Mesenchymal stem cell (in vitro differentiated cells and primary cell): ENCODE results near the gene SPTLC2.

Source experiments
- DNase-seq: peaks from one replicate; pipeline ENCODE4 v3.0.0-alpha.2; 2013
- H2AFZ ChIP-seq: one replicate; pipeline ENCODE4 v1.6.1; 2013; ENCODE audit warnings: low read depth, mild to moderate bottlenecking, control low read depth, inconsistent platforms, low read length, moderate library complexity
- H2AK5ac ChIP-seq: 2 replicates; pipeline ENCODE4 v1.6.1; 2013; ENCODE audit warnings: low read length, moderate library complexity, mild to moderate bottlenecking, inconsistent platforms; ENCODE audit not compliant: severe bottlenecking
- H2BK120ac ChIP-seq: one replicate; pipeline ENCODE4 v1.6.1; 2013; ENCODE audit warnings: low read depth, mild to moderate bottlenecking, inconsistent platforms, low read length, moderate library complexity
- H2BK12ac ChIP-seq, 2 experiments: one replicate each; pipeline ENCODE4 v1.6.1; 2013; ENCODE audit warnings: inconsistent platforms in 2 of 2, low read length in 2 of 2, mild to moderate bottlenecking in 2 of 2, moderate library complexity in 2 of 2, control low read depth in 1 of 2
- H2BK15ac ChIP-seq: one replicate; pipeline ENCODE4 v1.6.1; 2013; ENCODE audit warnings: mild to moderate bottlenecking, low read depth, inconsistent platforms; ENCODE audit not compliant: poor library complexity, severe bottlenecking
- H2BK5ac ChIP-seq: 2 replicates; pipeline ENCODE4 v1.6.1; 2013; ENCODE audit warnings: low read depth, mild to moderate bottlenecking, low read length, control low read depth, inconsistent platforms; ENCODE audit not compliant: poor library complexity, severe bottlenecking
- H3K14ac ChIP-seq, 2 experiments: one replicate each; pipeline ENCODE4 v1.6.1; 2013; ENCODE audit warnings: inconsistent platforms in 2 of 2, low read length in 2 of 2, control low read depth in 1 of 2, mild to moderate bottlenecking in 1 of 2, moderate library complexity in 1 of 2
- H3K18ac ChIP-seq, 2 experiments: one replicate each; pipeline ENCODE4 v1.6.1; 2013; ENCODE audit warnings: inconsistent platforms in 2 of 2, low read length in 2 of 2, control low read depth in 1 of 2, low read depth in 1 of 2, mild to moderate bottlenecking in 1 of 2
- H3K23ac ChIP-seq, 2 experiments: one replicate each; pipeline ENCODE4 v1.6.1; 2013; ENCODE audit warnings: inconsistent platforms in 2 of 2, low read length in 2 of 2, mild to moderate bottlenecking in 2 of 2, moderate library complexity in 2 of 2, control low read depth in 1 of 2
- H3K27ac ChIP-seq: 2 replicates; pipeline ENCODE4 v1.5.1; 2013; ENCODE audit warnings: mild to moderate bottlenecking, moderate library complexity, low read length, control low read depth, inconsistent platforms; ENCODE audit not compliant: poor library complexity, severe bottlenecking
- H3K27me3 ChIP-seq, 2 experiments: 2 replicates each; pipeline versions ENCODE4 v1.6.1 to v1.7.0; 2013; ENCODE audit warnings: low read length in 2 of 2, mild to moderate bottlenecking in 2 of 2, moderate library complexity in 2 of 2, control low read depth in 1 of 2, inconsistent platforms in 1 of 2; ENCODE audit not compliant: control insufficient read depth in 1 of 2, insufficient read depth in 1 of 2
- H3K36me3 ChIP-seq, 2 experiments: 2 replicates each; pipeline versions ENCODE4 v1.6.1 to v1.7.0; 2013; ENCODE audit warnings: low read length in 2 of 2, control low read depth in 1 of 2, inconsistent platforms in 1 of 2, low read depth in 1 of 2, mild to moderate bottlenecking in 1 of 2; ENCODE audit not compliant: insufficient read depth in 2 of 2, control insufficient read depth in 1 of 2
- H3K4ac ChIP-seq, 2 experiments: one replicate each; pipeline ENCODE4 v1.6.1; 2013; ENCODE audit warnings: inconsistent platforms in 2 of 2, low read length in 2 of 2, mild to moderate bottlenecking in 2 of 2, moderate library complexity in 2 of 2, control low read depth in 1 of 2, low read depth in 1 of 2
- H3K4me1 ChIP-seq: 2 replicates; pipeline ENCODE4 v1.6.1; 2013; ENCODE audit warnings: low read depth, low read length, control low read depth; ENCODE audit not compliant: control insufficient read depth, insufficient read depth
- H3K4me2 ChIP-seq: 2 replicates; pipeline ENCODE4 v1.6.1; 2013; ENCODE audit warnings: low read length, mild to moderate bottlenecking, inconsistent platforms; ENCODE audit not compliant: poor library complexity, severe bottlenecking
- H3K4me3 ChIP-seq, 2 experiments: 2 replicates each; pipeline versions ENCODE4 v1.5.1 to v1.7.0; 2013; ENCODE audit warnings: low read length in 2 of 2, mild to moderate bottlenecking in 2 of 2, control low read depth in 1 of 2, low read depth in 1 of 2; ENCODE audit not compliant: insufficient read depth in 1 of 2
- H3K79me1 ChIP-seq: replicated peaks from 2 replicates; pipeline ENCODE4 v1.6.1; 2013; ENCODE audit warnings: mild to moderate bottlenecking, control low read depth, low read length, inconsistent platforms; ENCODE audit not compliant: poor library complexity, severe bottlenecking
- H3K9ac ChIP-seq: 2 replicates; pipeline ENCODE4 v1.7.0; 2013; ENCODE audit warnings: mild to moderate bottlenecking, low read length, moderate library complexity
- H3K9me3 ChIP-seq: 2 replicates; pipeline ENCODE4 v1.7.0; 2013; ENCODE audit warnings: mild to moderate bottlenecking, low read length; ENCODE audit not compliant: control insufficient read depth
- H4K8ac ChIP-seq: one replicate; pipeline ENCODE4 v1.6.1; 2013; ENCODE audit warnings: inconsistent platforms, mild to moderate bottlenecking, low read length, moderate library complexity
- H4K91ac ChIP-seq: one replicate; pipeline ENCODE4 v1.6.1; 2013; ENCODE audit warnings: mild to moderate bottlenecking, low read length, inconsistent platforms
- WGBS: methylation state at CpG from one replicate; pipeline ENCODE4 v1.1.7; 2013; ENCODE audit warnings: mixed read lengths; 5-methylcytosine and 5-hydroxymethylcytosine counted together

Gene SPTLC2

GRCh38 chr14:77554816-77555599 is 61.4 kb downstream of the SPTLC2 start:
- peak overlapping the region in 1 of 2 experiments; percentile 53 for H3K4ac ChIP-seq
- no peak overlapping the region for H2BK15ac ChIP-seq
- H2BK5ac ChIP-seq = no peak overlapping the region
- peaks cover 2% of the 10 kb centered on the region for H3K4me1 ChIP-seq
- no peak overlapping the region for H2AK5ac ChIP-seq
- H3K18ac ChIP-seq = no peak overlapping the region
- peaks cover 22% of the 10 kb centered on the region for H3K79me1 ChIP-seq
- no peaks in the 10 kb centered on the region for H3K27me3 ChIP-seq
- no peak overlapping the region for H3K14ac ChIP-seq
- H2BK12ac ChIP-seq = no peak overlapping the region
- H3K4me2 ChIP-seq = no peak overlapping the region
- no peak overlapping the region for H2BK120ac ChIP-seq
- no peak overlapping the region for H4K8ac ChIP-seq
- no peak overlapping the region for H2AFZ ChIP-seq
- 96% methylated on average over 7 of the region's 9 CpGs for WGBS
- H3K36me3 ChIP-seq = peaks cover 19 to 59% of the 10 kb centered on the region in 2 experiments
- H3K23ac ChIP-seq = no peak overlapping the region
- no peak overlapping the region for H4K91ac ChIP-seq
- no peak overlapping the region for H3K9ac ChIP-seq
- H3K27ac ChIP-seq = no peak overlapping the region
- no peak for DNase-seq
- H3K9me3 ChIP-seq = no peaks in the 10 kb centered on the region
- H3K4me3 ChIP-seq = no peak overlapping the region

GRCh38 chr14:77554207-77554606 is 62.2 kb downstream of the SPTLC2 start:
- Histone ChIP-seq H3K27me3 (no peaks in the 10 kb centered on the region), H3K23ac (no peak overlapping the region), H3K4me3 (no peak overlapping the region), H3K36me3 (peaks cover 23 to 59% of the 10 kb centered on the region in 2 experiments), H4K91ac (no peak overlapping the region), H2AFZ (no peak overlapping the region), H3K18ac (no peak overlapping the region), H3K79me1 (peaks cover 25% of the 10 kb centered on the region), H3K27ac (no peak overlapping the region), H4K8ac (no peak overlapping the region), H2BK5ac (no peak overlapping the region), H3K9ac (no peak overlapping the region), H3K14ac (no peak overlapping the region), H2BK15ac (no peak overlapping the region), H3K4me2 (no peak overlapping the region), H3K9me3 (no peaks in the 10 kb centered on the region), H2BK120ac (no peak overlapping the region), H2AK5ac (no peak overlapping the region), H3K4ac (no peak overlapping the region), H2BK12ac (no peak overlapping the region), H3K4me1 (peaks cover 3% of the 10 kb centered on the region)
- 97% methylated on average over 5 of the region's 5 CpGs for WGBS
- DNase-seq = no peak

GRCh38 chr14:77549451-77549850 is 67.0 kb downstream of the SPTLC2 start:
- no peak overlapping the region for H3K9ac ChIP-seq
- no peak overlapping the region for H3K27ac ChIP-seq
- peaks cover 4% of the 10 kb centered on the region for H3K4me1 ChIP-seq
- H2BK12ac ChIP-seq = no peak overlapping the region
- H3K4ac ChIP-seq = no peak overlapping the region
- no peak overlapping the region for H2BK120ac ChIP-seq
- H4K91ac ChIP-seq = no peak overlapping the region
- no peak overlapping the region for H3K4me3 ChIP-seq
- H3K4me2 ChIP-seq = no peak overlapping the region
- H2AK5ac ChIP-seq = no peak overlapping the region
- peaks cover 28% of the 10 kb centered on the region for H3K79me1 ChIP-seq
- H3K18ac ChIP-seq = no peak overlapping the region
- H3K23ac ChIP-seq = no peak overlapping the region
- H3K36me3 ChIP-seq = peaks cover 17 to 53% of the 10 kb centered on the region in 2 experiments
- H4K8ac ChIP-seq = no peak overlapping the region
- no peaks in the 10 kb centered on the region for H3K9me3 ChIP-seq
- H2BK5ac ChIP-seq = no peak overlapping the region
- H3K27me3 ChIP-seq = no peaks in the 10 kb centered on the region
- H2AFZ ChIP-seq = no peak overlapping the region
- no peak overlapping the region for H3K14ac ChIP-seq
- WGBS = 100% methylated on average over 1 of the region's 1 CpG
- no peak overlapping the region for H2BK15ac ChIP-seq
- no peak for DNase-seq

- Histone ChIP-seq H3K36me3 (peaks cover 17 to 57% of the 10 kb centered on the region in 2 experiments), H2AFZ (no peak overlapping the region), H3K27ac (no peak overlapping the region), H3K9me3 (no peaks in the 10 kb centered on the region), H4K8ac (no peak overlapping the region), H3K14ac (peak overlapping the region in 1 of 2 experiments; percentile 41), H3K27me3 (no peaks in the 10 kb centered on the region), H3K4ac (no peak overlapping the region), H3K9ac (no peak overlapping the region), H3K18ac (no peak overlapping the region), H2AK5ac (no peak overlapping the region), H2BK15ac (no peak overlapping the region), H4K91ac (no peak overlapping the region), H2BK5ac (no peak overlapping the region), H3K4me3 (no peak overlapping the region), H3K4me2 (no peak overlapping the region), H3K4me1 (peaks cover 4% of the 10 kb centered on the region), H3K79me1 (peaks cover 32% of the 10 kb centered on the region), H2BK120ac (no peak overlapping the region), H2BK12ac (no peak overlapping the region), H3K23ac (peak overlapping the region in 1 of 2 experiments; percentile 63)
- 79% methylated on average over 5 of the region's 8 CpGs for WGBS
- no peak for DNase-seq
Observed at GRCh38 chr14:77547512-77548180, 68.8 kb downstream of the SPTLC2 start.
